Stomach (tissue), 9 donors: ENCODE measurements around the gene RPGR. TPM values are rescaled to one million over a fixed set of nuclear protein-coding genes. Genes with fewer than 3 reads are reported as not detected.

Experiments used
- DNase-seq, 2 donors: peaks; one replicate each; pipeline versions ENCODE4 v3.0.0 to v3.0.0-alpha.2; 2013 to 2019
- H3K27ac ChIP-seq, 5 donors: fragments of 200-600 bp in 4 of 5; sonication (generic) in 4 of 5; one replicate each; pipeline ENCODE4 v1.5.1; 2013 to 2019; ENCODE audit warnings: mild to moderate bottlenecking in 1 of 5, moderate library complexity in 1 of 5
- H3K27me3 ChIP-seq, 3 donors: fragments of 200-600 bp; sonication (generic); one replicate each; pipeline ENCODE4 v1.5.1; 2017 to 2019; ENCODE audit warnings: mixed run types in 1 of 3
- H3K36me3 ChIP-seq, 4 donors: fragments of 200-600 bp; sonication (generic); 1 replicate in 3 of 4; 2 replicates in 1 of 4; pipeline ENCODE4 v1.5.1; 2016 to 2019
- H3K4me1 ChIP-seq, 4 donors: fragments of 200-600 bp; sonication (generic); one replicate each; pipeline ENCODE4 v1.5.1; 2016 to 2019
- H3K4me3 ChIP-seq, 4 donors: fragments of 200-600 bp; sonication (generic) in 3 of 4; one replicate each; pipeline ENCODE4 v1.5.1; 2016 to 2019; ENCODE audit warnings: mild to moderate bottlenecking in 1 of 4
- H3K9me3 ChIP-seq, 4 donors: fragments of 200-600 bp; sonication (generic); one replicate each; pipeline ENCODE4 v1.5.1; 2016 to 2019
- EP300 ChIP-seq: sonication (generic); formaldehyde crosslinking; IDR thresholded peaks from one replicate; pipeline ENCODE4 v1.6.1; 2017; ENCODE audit warnings: antibody characterized with exemption
- POLR2A ChIP-seq, 4 donors: fragments of 450-650 bp; IDR thresholded peaks; one replicate each; pipeline ENCODE4 v1.6.1; 2016; ENCODE audit warnings: antibody characterized with exemption in 4 of 4, control low read depth in 2 of 4, mild to moderate bottlenecking in 1 of 4, moderate library complexity in 1 of 4
- POLR2AphosphoS5 ChIP-seq, 3 donors: sonication (generic); formaldehyde crosslinking; IDR thresholded peaks; one replicate each; pipeline ENCODE4 v1.6.1; 2016; ENCODE audit warnings: antibody characterized with exemption in 3 of 3
- WGBS, 5 donors: extraction: QIAGEN DNeasy Blood & Tissue Kit in 3 of 5; methylation state at CpG; one replicate each; pipeline versions ENCODE4 v1.1.5 to v1.1.7; 2013 to 2018; 5-methylcytosine and 5-hydroxymethylcytosine counted together
- intact Hi-C: fragments of 100-400 bp; cut with DNase I; formaldehyde crosslinking; loops from one replicate; pipeline ENCODE4 v1.15.1; 2023; ENCODE audit warnings: low total_unique reads
- polyA plus RNA-seq, 3 donors: library from polyadenylated mRNA; stranded (reverse); fragments of 200-250 nt; gene quantifications; one replicate each; pipeline ENCODE4 v1.2.3, GENCODE V29; 2013
- total RNA-seq, 5 donors: library from RNA; depleted of rRNA; stranded (reverse); fragments of >200 nt; gene quantifications; one replicate each; pipeline versions ENCODE4 v1.1.0 to v1.2.3, GENCODE V29; 2014 to 2016
- TF ChIP-seq, protein P1 (sequence below), 7 experiments: fragments of 450-650 bp in 4 of 7; fragments of 200-600 bp in 3 of 7; sonication (generic) in 3 of 7; IDR thresholded peaks; one replicate each; pipeline ENCODE4 v1.5.1; 2016 to 2019; ENCODE audit warnings: antibody characterized with exemption in 7 of 7, control low read depth in 2 of 7, mild to moderate bottlenecking in 1 of 7
- donor health status: healthy with polysubstance abuse.
- donor health status: Bipolar disorder and iron deficiency.
- donor health status: healthy.

RPGR gene
- total and polyA plus RNA-seq, 8 donors: 1.3 to 97.3 (median 10.7) TPM

DNA sequence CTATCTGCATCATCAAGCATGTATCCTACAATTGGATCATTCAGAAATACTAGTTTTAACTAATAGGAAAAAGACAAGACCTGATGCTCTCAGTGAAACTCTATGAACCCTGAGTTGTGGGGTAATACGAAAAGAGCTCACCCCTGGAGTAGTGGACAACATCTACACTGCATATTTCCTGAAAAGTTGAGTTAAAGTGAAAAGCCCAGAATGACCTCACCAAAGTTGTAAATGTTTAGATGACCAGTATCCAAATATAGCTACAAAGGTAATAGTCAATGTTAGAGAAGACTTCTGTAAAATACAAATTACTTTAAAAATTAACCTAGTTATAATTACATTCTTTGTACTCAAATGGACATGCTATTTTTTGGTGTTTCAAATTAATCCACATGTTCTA lies 53.9 kb downstream of the RPGR start:
- intact Hi-C loops: no loop called here

DNA sequence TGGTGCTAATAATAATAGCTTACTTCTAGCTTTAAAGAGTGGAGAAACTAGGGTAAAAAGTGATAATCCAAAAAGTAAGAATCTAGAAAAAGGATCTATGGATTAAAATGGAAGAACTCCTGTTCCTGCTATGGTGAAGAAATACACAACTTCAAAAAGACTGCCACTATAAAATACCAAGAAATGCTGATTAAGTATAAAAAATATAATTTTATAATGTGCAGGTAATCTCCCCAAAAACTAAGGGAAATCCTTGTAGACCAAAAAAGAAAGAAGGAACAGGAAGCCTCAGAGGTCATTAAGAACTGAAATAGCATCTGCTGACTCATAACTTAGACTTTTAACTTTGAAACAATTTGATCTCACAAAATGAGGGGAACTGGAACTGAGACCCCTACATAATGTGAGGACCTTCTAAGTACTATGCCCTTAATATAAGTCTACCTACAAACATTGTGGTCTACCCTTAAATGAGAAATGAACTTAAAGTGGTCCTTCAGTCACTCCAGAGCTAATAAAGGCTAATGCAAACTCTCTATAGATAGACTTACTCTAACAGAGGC lies 56.1 kb downstream of the RPGR start:
- no peaks in the 10 kb centered on the region for H3K36me3 ChIP-seq
- DNase-seq: no peak
- no peak for TF ChIP-seq POLR2A (IDR thresholded peaks at IDR 0.05)
- TF ChIP-seq, protein P1, sequence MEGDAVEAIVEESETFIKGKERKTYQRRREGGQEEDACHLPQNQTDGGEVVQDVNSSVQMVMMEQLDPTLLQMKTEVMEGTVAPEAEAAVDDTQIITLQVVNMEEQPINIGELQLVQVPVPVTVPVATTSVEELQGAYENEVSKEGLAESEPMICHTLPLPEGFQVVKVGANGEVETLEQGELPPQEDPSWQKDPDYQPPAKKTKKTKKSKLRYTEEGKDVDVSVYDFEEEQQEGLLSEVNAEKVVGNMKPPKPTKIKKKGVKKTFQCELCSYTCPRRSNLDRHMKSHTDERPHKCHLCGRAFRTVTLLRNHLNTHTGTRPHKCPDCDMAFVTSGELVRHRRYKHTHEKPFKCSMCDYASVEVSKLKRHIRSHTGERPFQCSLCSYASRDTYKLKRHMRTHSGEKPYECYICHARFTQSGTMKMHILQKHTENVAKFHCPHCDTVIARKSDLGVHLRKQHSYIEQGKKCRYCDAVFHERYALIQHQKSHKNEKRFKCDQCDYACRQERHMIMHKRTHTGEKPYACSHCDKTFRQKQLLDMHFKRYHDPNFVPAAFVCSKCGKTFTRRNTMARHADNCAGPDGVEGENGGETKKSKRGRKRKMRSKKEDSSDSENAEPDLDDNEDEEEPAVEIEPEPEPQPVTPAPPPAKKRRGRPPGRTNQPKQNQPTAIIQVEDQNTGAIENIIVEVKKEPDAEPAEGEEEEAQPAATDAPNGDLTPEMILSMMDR (IDR thresholded peaks at IDR 0.05): no peak
- no peak for TF ChIP-seq POLR2AphosphoS5 (IDR thresholded peaks at IDR 0.05)
- TF ChIP-seq EP300: no peak
- no peak overlapping the region for H3K27ac ChIP-seq
- no peaks in the 10 kb centered on the region for H3K9me3 ChIP-seq
- no peak overlapping the region for H3K4me3 ChIP-seq
- intact Hi-C loops: no loop called here
- H3K4me1 ChIP-seq: no peaks in the 10 kb centered on the region
- H3K27me3 ChIP-seq: no peaks in the 10 kb centered on the region

More for the DNA sequence above, 53.9 kb downstream of the RPGR start:
- WGBS, 5 donors: 76 to 96% (median 85%) methylated on average over 1 of the region's 1 CpG
- Histone ChIP-seq H3K36me3 (no peaks in the 10 kb centered on the region), H3K4me3 (no peak overlapping the region), H3K27me3 (peaks cover 0 to 4% (median 0%) of the 10 kb centered on the region in 3 donors), H3K27ac (no peak overlapping the region), H3K9me3 (no peaks in the 10 kb centered on the region), H3K4me1 (no peaks in the 10 kb centered on the region)
- no peak for TF ChIP-seq POLR2AphosphoS5 (IDR thresholded peaks at IDR 0.05)
- TF ChIP-seq, protein P1 (IDR thresholded peaks at IDR 0.05): no peak
- no peak for TF ChIP-seq EP300
- no peak for TF ChIP-seq POLR2A (IDR thresholded peaks at IDR 0.05)
- DNase-seq: no peak

DNA sequence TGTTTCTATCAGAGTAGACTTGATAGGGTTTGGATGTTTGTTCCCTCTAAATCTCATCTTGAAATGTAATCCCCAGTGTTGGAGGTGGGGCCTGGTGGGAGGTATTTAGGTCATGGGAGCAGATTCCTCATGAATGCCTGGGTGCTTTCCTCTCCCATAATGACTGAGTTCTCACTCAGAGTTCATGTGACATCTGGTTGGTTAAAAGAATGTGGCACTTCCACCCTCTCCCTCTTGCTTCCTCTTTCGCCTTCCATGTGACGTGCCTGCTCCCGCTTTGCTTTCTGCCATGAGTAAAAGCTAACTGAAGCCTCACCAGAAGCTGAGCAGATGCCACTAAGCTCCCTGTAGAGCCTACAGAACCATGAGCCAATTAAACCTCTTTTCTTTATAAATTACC lies 59.3 kb downstream of the RPGR start:
- Histone ChIP-seq H3K9me3 (no peaks in the 10 kb centered on the region), H3K36me3 (no peaks in the 10 kb centered on the region), H3K27ac (no peak overlapping the region), H3K4me1 (no peaks in the 10 kb centered on the region), H3K4me3 (no peak overlapping the region), H3K27me3 (no peaks in the 10 kb centered on the region)
- no peak for TF ChIP-seq POLR2A (IDR thresholded peaks at IDR 0.05)
- TF ChIP-seq, protein P1 (IDR thresholded peaks at IDR 0.05): no peak
- no peak for TF ChIP-seq POLR2AphosphoS5 (IDR thresholded peaks at IDR 0.05)
- no peak for TF ChIP-seq EP300
- WGBS, 5 donors: 83 to 98% (median 93%) methylated on average over 3 of the region's 3 CpGs
- intact Hi-C loops: no loop called here
- DNase-seq: no peak

DNA sequence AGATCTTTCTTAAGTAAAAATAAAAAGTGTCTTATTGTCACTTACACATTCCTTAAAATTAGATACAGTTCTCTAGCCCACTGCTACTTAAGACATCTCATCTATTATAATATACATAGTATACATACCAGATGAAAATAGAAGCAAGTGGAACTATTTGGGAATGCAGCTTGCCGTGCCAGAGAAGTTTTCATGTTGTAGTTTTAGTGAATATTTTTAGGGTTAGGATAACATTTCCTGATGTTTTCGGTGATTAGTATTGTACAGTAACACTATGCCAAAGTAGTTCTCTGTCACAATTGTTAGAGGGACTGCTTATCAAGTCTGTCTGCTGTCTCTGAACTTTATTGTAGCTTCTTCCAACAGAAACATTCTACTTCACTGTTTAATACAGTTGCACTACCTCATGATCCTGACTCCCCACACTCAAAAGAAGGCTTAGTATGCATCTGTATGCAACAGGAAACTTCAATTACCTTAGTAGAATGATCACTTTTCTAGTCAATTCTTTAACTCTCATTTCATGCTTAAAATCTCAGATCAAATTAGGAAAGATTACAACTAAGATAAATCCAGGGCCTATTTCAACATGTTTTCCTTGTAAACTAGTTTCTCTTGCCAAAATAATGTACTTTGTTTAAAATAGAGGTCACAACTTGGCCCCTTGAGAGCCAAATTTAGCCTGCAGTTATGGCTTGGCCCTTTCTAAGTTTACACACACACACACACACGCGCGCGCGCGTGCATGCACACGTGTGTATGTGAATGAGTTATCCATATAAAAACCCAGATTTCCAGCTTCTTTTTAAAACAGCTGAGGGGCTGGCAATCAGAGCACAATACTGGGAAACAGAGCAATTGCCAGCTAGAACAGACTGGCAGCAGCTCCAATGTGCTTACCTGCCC lies 64.3 kb downstream of the RPGR start:
- WGBS, 5 donors: 52 to 81% (median 64%) methylated on average over 9 of the region's 9 CpGs
- Histone ChIP-seq H3K9me3 (no peaks in the 10 kb centered on the region), H3K36me3 (no peaks in the 10 kb centered on the region), H3K27ac (no peak overlapping the region), H3K4me1 (no peaks in the 10 kb centered on the region), H3K4me3 (no peak overlapping the region), H3K27me3 (no peaks in the 10 kb centered on the region)
- TF ChIP-seq POLR2A (IDR thresholded peaks at IDR 0.05): no peak
- TF ChIP-seq, protein P1 (IDR thresholded peaks at IDR 0.05): no peak
- TF ChIP-seq EP300: no peak
- TF ChIP-seq POLR2AphosphoS5 (IDR thresholded peaks at IDR 0.05): no peak
- DNase-seq: peak in 1 of 2 donors; percentile 18
- intact Hi-C loops: no loop called here
